Stimulated activated CD8-positive, alpha-beta memory T cell treated with anti-CD3 and anti-CD28 coated beads, Interleukin-4, amount 100 ng/mL, for 4 hours (primary cell): ENCODE data around the gene ATP1B1.

ENCODE experiments used
- DNase-seq, 2 donors: peaks; one replicate each; pipeline ENCODE4 v3.0.0-alpha.2; 2020; ENCODE audit warnings: low read depth in 2 of 2, low spot score in 1 of 2

The ATP1B1 gene

DNA sequence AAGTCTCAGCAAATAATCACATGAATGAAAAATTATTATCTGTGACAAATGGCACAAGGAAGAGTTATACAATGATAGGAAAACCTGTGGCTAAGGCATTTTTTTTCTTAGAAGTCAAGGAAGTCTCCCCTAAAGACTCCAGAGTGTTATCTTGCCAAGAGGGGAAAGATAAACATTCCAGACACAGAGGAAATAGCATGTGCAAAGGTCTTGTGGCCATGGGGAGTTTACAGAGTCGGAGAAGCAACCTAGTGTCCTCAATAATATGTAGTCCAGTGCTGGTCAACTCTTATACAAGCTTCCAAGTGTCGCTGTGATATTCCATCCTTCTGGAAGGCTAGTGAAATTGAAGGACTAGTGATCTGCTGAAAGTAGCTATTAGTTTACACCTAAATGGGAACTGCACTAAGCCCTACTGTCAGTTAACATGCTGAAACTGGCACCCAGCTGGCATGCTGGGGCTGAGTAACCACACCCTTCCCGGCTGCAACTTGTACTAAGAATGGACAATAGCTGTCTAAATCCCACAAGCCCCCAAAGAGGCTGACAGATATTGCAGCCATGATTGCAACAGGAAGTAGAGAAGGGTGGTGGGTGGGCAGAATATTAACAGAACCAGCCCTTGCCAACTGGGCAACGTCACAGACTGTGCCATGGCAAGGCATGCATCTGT is 11.5 kb upstream of the ATP1B1 start:
- no peak for DNase-seq

- DNase-seq, result no peak
Observed at GRCh38 chr1:169098380-169098779, 8.1 kb upstream of the ATP1B1 start.

- DNase-seq, result no peak
Observed at GRCh38 chr1:169099561-169099960, 6.9 kb upstream of the ATP1B1 start.

- no peak for DNase-seq
Observed at GRCh38 chr1:169100208-169100607, 6.3 kb upstream of the ATP1B1 start.

DNA sequence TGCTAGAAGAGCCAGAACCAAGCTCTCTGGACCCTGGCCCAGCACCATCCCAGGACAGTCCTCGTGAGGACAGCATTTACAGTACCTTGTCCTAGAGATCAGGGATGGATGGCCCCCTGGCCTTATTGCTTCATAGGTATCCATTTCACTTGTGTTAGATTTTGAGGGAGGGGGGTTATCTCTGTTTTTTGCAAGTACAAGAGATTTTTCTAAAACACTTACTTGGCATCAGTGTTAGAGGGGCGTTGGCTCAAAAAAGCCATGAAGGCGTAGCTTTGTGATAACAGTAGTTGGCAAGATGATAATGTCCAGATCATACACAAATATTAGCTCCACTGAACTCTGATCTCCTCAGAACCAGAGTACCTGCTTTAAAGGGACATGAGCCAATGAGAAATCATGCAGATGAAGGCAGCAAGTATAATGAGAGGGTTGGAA is 5.8 kb upstream of the ATP1B1 start:
- no peak for DNase-seq

GRCh38 chr1:169102567-169102966 is 3.9 kb upstream of the ATP1B1 start:
- no peak for DNase-seq

DNA sequence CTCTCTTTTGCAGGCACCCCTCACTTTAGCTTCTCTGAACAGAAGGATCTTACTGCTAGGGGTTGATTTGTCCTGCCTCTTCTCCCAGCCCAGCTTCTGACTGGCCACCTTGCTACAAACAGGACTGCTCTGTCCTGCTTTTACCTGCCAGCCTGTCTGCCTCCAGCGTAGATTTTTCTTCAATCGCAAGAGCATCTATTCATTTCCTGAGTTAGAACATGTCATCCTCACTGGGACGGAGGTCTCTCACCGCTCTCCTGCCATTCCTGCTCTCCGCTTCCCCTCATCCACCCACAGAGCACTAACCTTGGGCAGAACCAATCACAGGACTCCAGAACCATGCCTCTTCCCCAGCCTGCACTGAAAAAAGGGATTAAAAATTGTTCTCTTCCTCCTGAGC is 3.5 kb upstream of the ATP1B1 start:
- DNase-seq, result no peak

GRCh38 chr1:169103480-169103893 is 3.0 kb upstream of the ATP1B1 start:
- no peak for DNase-seq

- DNase-seq, result no peak
Observed at GRCh38 chr1:169105087-169105433, 1.4 kb upstream of the ATP1B1 start.

GRCh38 chr1:169105434-169106094 is 926 bp upstream of the ATP1B1 start:
- no peak for DNase-seq

GRCh38 chr1:169106921-169107602 is 572 bp downstream of the ATP1B1 start:
- no peak for DNase-seq

DNA sequence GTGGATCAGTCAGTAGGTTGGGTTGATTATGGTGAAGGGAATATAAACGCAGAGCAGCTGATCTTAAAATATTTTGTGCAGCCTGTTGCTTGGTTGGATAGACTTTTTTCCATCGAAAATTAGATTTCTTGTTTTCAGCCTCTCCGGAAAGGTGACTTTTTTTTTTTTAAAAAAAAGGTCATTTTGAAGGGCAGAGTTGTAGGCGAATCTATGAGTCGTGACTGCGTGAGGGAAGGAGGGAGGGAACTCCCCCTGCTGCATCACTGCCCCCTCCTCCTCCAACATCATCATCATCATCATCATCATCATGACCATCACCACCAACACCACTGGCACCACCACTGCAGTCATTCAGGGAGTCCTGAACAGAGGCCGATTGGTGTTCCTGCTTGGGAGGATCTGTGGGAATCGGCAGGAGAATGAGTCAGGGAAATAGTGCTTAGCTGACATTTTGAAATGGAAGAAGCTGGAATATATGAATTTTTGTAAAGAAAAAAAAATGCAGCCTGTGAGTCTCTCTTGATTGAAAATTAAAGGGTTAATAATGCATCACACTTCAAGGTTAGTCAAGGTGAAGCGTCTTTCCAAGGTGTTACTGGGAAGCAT is 1.2 kb downstream of the ATP1B1 start:
- DNase-seq, result no peak

- DNase-seq, result no peak
Observed at GRCh38 chr1:169108223-169108622, 1.7 kb downstream of the ATP1B1 start.

GRCh38 chr1:169108863-169109560 is 2.5 kb downstream of the ATP1B1 start:
- no peak for DNase-seq

- no peak for DNase-seq
Observed at GRCh38 chr1:169109561-169110134, 3.2 kb downstream of the ATP1B1 start.

- no peak for DNase-seq
Observed at GRCh38 chr1:169110236-169110635, 3.7 kb downstream of the ATP1B1 start.

GRCh38 chr1:169110689-169111447 is 4.4 kb downstream of the ATP1B1 start:
- no peak for DNase-seq

GRCh38 chr1:169111472-169111871 is 5.0 kb downstream of the ATP1B1 start:
- DNase-seq, result no peak

GRCh38 chr1:169112241-169112640 is 5.8 kb downstream of the ATP1B1 start:
- no peak for DNase-seq

- no peak for DNase-seq
Observed at GRCh38 chr1:169113613-169114119, 7.2 kb downstream of the ATP1B1 start.
